ENCODE measurements around the gene CST11. TPM values are rescaled to one million over a fixed set of nuclear protein-coding genes. Genes with fewer than 3 reads are reported as not detected.

CST11 gene
- total RNA-seq (not detected), polyA plus RNA-seq (not detected)
- long read RNA-seq, donor 1, result 0 reads
- long read RNA-seq, donor 2, result 0 reads
- long read RNA-seq, donor 3, result 0 reads
- long read RNA-seq, donor 4, result 0 reads
- long read RNA-seq, donor 5, result 0 reads
- long read RNA-seq, donor 6, result 0 reads
- long read RNA-seq, donor 7, result 0 reads
- long read RNA-seq, donor 8, result 0 reads
- long read RNA-seq, donor 9, result 0 reads
- long read RNA-seq, donor 10, result 0 reads

- no peaks in the 10 kb centered on the region for H3K27me3 ChIP-seq
- no peak within 1 kb of the TSS for H3K4me3 ChIP-seq
- DNase-seq, result no peak
- H3K36me3 ChIP-seq (replicated peaks in 1 of 2), result no peaks in the 10 kb centered on the region
- H3K27ac ChIP-seq, result no peak within 1 kb of the TSS
- no peak for TF ChIP-seq POLR2A (IDR thresholded peaks at IDR 0.05)
- WGBS, 4 donors, result 44 to 77% (median 61%) methylated on average over 1 to 4 of the region's 4 CpGs
- intact Hi-C loops (cut with DNase I), result no loop called here
- no peaks in the 10 kb centered on the region for H3K9me3 ChIP-seq (replicated peaks in 1 of 3)
- no peaks in the 10 kb centered on the region for H3K4me1 ChIP-seq (replicated peaks in 1 of 2)
These were observed at the start of gene CST11 for GRCh38 chr20:23452776-23453175. TSS of gene CST11 (minus strand) at chr20:23452876. CDS start at chr20:23452811, 65 bp downstream.

- intact Hi-C loops (cut with DNase I), result no loop called here
- Histone ChIP-seq H3K9me3 (replicated peaks in 1 of 3) (no peaks in the 10 kb centered on the region), H3K4me3 (no peak overlapping the region), H3K27ac (no peak overlapping the region), H3K4me1 (replicated peaks in 1 of 2) (no peaks in the 10 kb centered on the region), H3K27me3 (peaks cover 6% of the 10 kb centered on the region), H3K36me3 (replicated peaks in 1 of 2) (no peaks in the 10 kb centered on the region)
- WGBS, 4 donors, result 81 to 89% (median 85%) methylated on average over 4 of the region's 4 CpGs
- DNase-seq, result no peak
- TF ChIP-seq CTCF (IDR thresholded peaks at IDR 0.05) (no peak), POLR2A (IDR thresholded peaks at IDR 0.05) (no peak)
These were observed 49.2 kb upstream of the CST11 start for GRCh38 chr20:23501926-23502325.

GRCh38 chr20:23497536-23497935 is 44.9 kb upstream of the CST11 start:
- Histone ChIP-seq H3K27ac (no peak overlapping the region), H3K4me3 (no peak overlapping the region), H3K4me1 (replicated peaks in 1 of 2) (no peaks in the 10 kb centered on the region), H3K27me3 (peaks cover 6% of the 10 kb centered on the region), H3K36me3 (replicated peaks in 1 of 2) (no peaks in the 10 kb centered on the region), H3K9me3 (replicated peaks in 1 of 3) (no peaks in the 10 kb centered on the region)
- 63 to 76% (median 67%) methylated on average over 1 of the region's 1 CpG for WGBS, 4 donors
- TF ChIP-seq CTCF (IDR thresholded peaks at IDR 0.05), result no peak
- TF ChIP-seq POLR2A (IDR thresholded peaks at IDR 0.05), result no peak
- intact Hi-C loops (cut with DNase I), result no loop called here
- DNase-seq, result no peak

GRCh38 chr20:23493172-23493772 is 40.6 kb upstream of the CST11 start:
- no peaks in the 10 kb centered on the region for H3K4me1 ChIP-seq (replicated peaks in 1 of 2)
- H3K36me3 ChIP-seq (replicated peaks in 1 of 2), result no peaks in the 10 kb centered on the region
- H3K4me3 ChIP-seq, result no peak overlapping the region
- DNase-seq, result no peak
- intact Hi-C loops (cut with DNase I), result no loop called here
- no peak overlapping the region for H3K27ac ChIP-seq
- no peaks in the 10 kb centered on the region for H3K9me3 ChIP-seq (replicated peaks in 1 of 3)
- H3K27me3 ChIP-seq, result no peaks in the 10 kb centered on the region
- TF ChIP-seq POLR2A (IDR thresholded peaks at IDR 0.05) (no peak), CTCF (IDR thresholded peaks at IDR 0.05) (no peak)
- WGBS, 4 donors, result 60 to 71% (median 69%) methylated on average over 3 of the region's 3 CpGs

- intact Hi-C loops (cut with DNase I), result no loop called here
- TF ChIP-seq POLR2A (IDR thresholded peaks at IDR 0.05) (no peak), CTCF (IDR thresholded peaks at IDR 0.05) (no peak)
- no peaks in the 10 kb centered on the region for H3K36me3 ChIP-seq (replicated peaks in 1 of 2)
- H3K4me3 ChIP-seq, result no peak overlapping the region
- no peaks in the 10 kb centered on the region for H3K27me3 ChIP-seq
- H3K4me1 ChIP-seq (replicated peaks in 1 of 2), result no peaks in the 10 kb centered on the region
- DNase-seq, result no peak
- H3K9me3 ChIP-seq (replicated peaks in 1 of 3), result no peaks in the 10 kb centered on the region
- H3K27ac ChIP-seq, result no peak overlapping the region
These were observed 39.6 kb upstream of the CST11 start for GRCh38 chr20:23492292-23492691.
